ENCODE data around the gene CTBP2.

- TF ChIP-seq EP300 (IDR thresholded peaks at IDR 0.05; ENCODE audit: borderline replicate concordance) (no peak), MAX (IDR thresholded peaks at IDR 0.05) (no peak), TEAD4 (IDR thresholded peaks at IDR 0.05) (no peak), FOXM1 (IDR thresholded peaks at IDR 0.05; ENCODE audit: borderline replicate concordance, low read depth) (no peak), REST (IDR thresholded peaks at IDR 0.05; ENCODE audit: low read depth) (no peak), EGR1 (IDR thresholded peaks at IDR 0.05) (no peak), CEBPB (IDR thresholded peaks at IDR 0.05) (no peak), TAF1 (IDR thresholded peaks at IDR 0.05; ENCODE audit: low read depth) (no peak), CREB1 (IDR thresholded peaks at IDR 0.05; ENCODE audit: low read depth) (no peak), NFIC (IDR thresholded peaks at IDR 0.05) (no peak), YY1 (IDR thresholded peaks at IDR 0.05; ENCODE audit: low read depth) (no peak), TCF12 (IDR thresholded peaks at IDR 0.05; ENCODE audit: low read depth) (no peak), RAD21 (IDR thresholded peaks at IDR 0.05; ENCODE audit: low read depth) (no peak), ZBTB7A (IDR thresholded peaks at IDR 0.05; ENCODE audit: low read depth) (no peak)
These were observed 165.5 kb downstream of the CTBP2 start for GRCh38 chr10:124994573-124995473.

All from Ishikawa (cell line).